Mammary epithelial cell (primary cell): Measurements from ENCODE around the gene PLPP3.

ENCODE experiments used
- CTCF ChIP-seq, 2 donors: IDR thresholded peaks in 1 of 2; conservative IDR thresholded peaks in 1 of 2; 2 replicates each; pipeline ENCODE4 v1.5.1; 2011 to 2012; ENCODE audit warnings: inconsistent platforms in 2 of 2, low read length in 2 of 2, mild to moderate bottlenecking in 2 of 2, control low read depth in 1 of 2, low read depth in 1 of 2; ENCODE audit not compliant: insufficient read depth in 1 of 2; ENCODE audit errors: extremely low read depth in 1 of 2
- EZH2 ChIP-seq: IDR thresholded peaks from 2 replicates; pipeline ENCODE4 v1.6.1; 2012; ENCODE audit warnings: low read length, inconsistent platforms, borderline replicate concordance

- TF ChIP-seq CTCF (conservative IDR thresholded peaks at IDR 0.05 in 1 of 2, IDR thresholded peaks at IDR 0.05 in 1 of 2; ENCODE audit: extremely low read depth in 1 of 2, insufficient read depth in 1 of 2, low read depth in 1 of 2, low read length in 2 of 2) = peak; percentile 77 to 82
- TF ChIP-seq EZH2 = no peak
Measured at GRCh38 chr1:56584910-56585528, 5.7 kb upstream of the PLPP3 start.
